OCI-LY7 (cell line): ENCODE measurements around the gene HDAC9. TPM values are rescaled to one million over a fixed set of nuclear protein-coding genes. Genes with fewer than 3 reads are reported as not detected.

Experiments used
- BruUV-seq: library from RNA; stranded (reverse); fragments of 400-500 nt; replicated peaks from 2 replicates; lab custom pipeline; 2021; lab: Mats Ljungman, UMichigan
- CTCF ChIA-PET: fragments of 300-600 bp; sonication (Branson Sonifier 250); formaldehyde crosslinking; loops from one replicate; lab custom pipeline; 2022; ENCODE audit warnings: antibody characterized with exemption; ENCODE audit not compliant: unreplicated experiment; lab: Charles Lee
- POLR2A ChIA-PET: fragments of 300-600 bp; sonication (Branson Sonifier 250); formaldehyde crosslinking; loops from one replicate; lab custom pipeline; 2022; ENCODE audit warnings: antibody characterized with exemption; lab: Charles Lee
- DNase-seq: peaks from one replicate; pipeline ENCODE4 v3.0.0-alpha.2; 2015; ENCODE audit warnings: low spot score
- H2AFZ ChIP-seq: fragments of 200-600 bp; sonication (generic), shearing (Covaris generic); 2 replicates; pipeline ENCODE4 v1.6.1; 2014; ENCODE audit warnings: mild to moderate bottlenecking, antibody characterized with exemption, low read length, moderate library complexity
- H3K27ac ChIP-seq: fragments of 200-600 bp; sonication (generic); 2 replicates; pipeline ENCODE4 v1.5.1; 2014; ENCODE audit warnings: mixed run types, low read depth, mild to moderate bottlenecking, moderate library complexity, low read length, inconsistent platforms; ENCODE audit not compliant: poor library complexity, severe bottlenecking
- H3K36me3 ChIP-seq: fragments of 200-600 bp; sonication (generic); 2 replicates; pipeline ENCODE4 v1.6.1; 2014; ENCODE audit warnings: mild to moderate bottlenecking, antibody characterized with exemption, low read length, moderate library complexity, mixed read lengths; ENCODE audit not compliant: insufficient read depth
- H3K4me1 ChIP-seq: fragments of 200-600 bp; sonication (generic); 2 replicates; pipeline ENCODE4 v1.5.1; 2014; ENCODE audit warnings: mild to moderate bottlenecking, low read length; ENCODE audit not compliant: insufficient read depth, poor library complexity, severe bottlenecking
- H3K4me2 ChIP-seq: fragments of 200-600 bp; sonication (generic); 2 replicates; pipeline ENCODE4 v1.6.1; 2014; ENCODE audit warnings: mild to moderate bottlenecking, low read length
- H3K4me3 ChIP-seq: fragments of 200-600 bp; sonication (generic); 2 replicates; pipeline ENCODE4 v1.5.1; 2014; ENCODE audit warnings: mild to moderate bottlenecking, low read depth, low read length; ENCODE audit not compliant: poor library complexity, severe bottlenecking
- H3K79me2 ChIP-seq: fragments of 200-600 bp; sonication (generic); 2 replicates; pipeline ENCODE4 v1.6.1; 2016; ENCODE audit warnings: low read depth, mild to moderate bottlenecking, low read length, moderate library complexity, mixed read lengths; ENCODE audit not compliant: insufficient read depth
- H3K9me2 ChIP-seq: fragments of 200-600 bp; sonication (generic); 2 replicates; pipeline ENCODE4 v1.6.1; 2016; ENCODE audit warnings: mild to moderate bottlenecking, low read length, mixed read lengths; ENCODE audit not compliant: insufficient read depth
- H3K9me3 ChIP-seq: fragments of 200-600 bp; sonication (generic); 2 replicates; pipeline ENCODE4 v1.6.1; 2014; ENCODE audit warnings: mild to moderate bottlenecking, mixed run types, low read length, mixed read lengths
- H4K20me1 ChIP-seq: fragments of 200-600 bp; sonication (generic); 2 replicates; pipeline ENCODE4 v1.6.1; 2014; ENCODE audit warnings: mild to moderate bottlenecking, antibody characterized with exemption, low read length, moderate library complexity, mixed read lengths; ENCODE audit not compliant: insufficient read depth
- EZH2phosphoT487 ChIP-seq: fragments of 200-600 bp; sonication (generic); IDR thresholded peaks from 2 replicates; pipeline ENCODE4 v1.6.1; 2018; ENCODE audit warnings: low read depth, borderline replicate concordance, mild to moderate bottlenecking, mixed run types, antibody characterized with exemption, low read length, moderate library complexity, mixed read lengths
- intact Hi-C: fragments of 100-400 bp; cut with micrococcal nuclease; formaldehyde crosslinking; loops from one replicate; pipeline ENCODE4 v1.10.0; 2022; ENCODE audit not compliant: unreplicated experiment
- total RNA-seq, 2 experiments: library from RNA; depleted of rRNA in 1 of 2; stranded (reverse); fragments of >200 nt in 1 of 2; shearing (Covaris generic) in 1 of 2; gene quantifications; 2 replicates each; pipeline ENCODE4 v1.2.3, GENCODE V29; 2014 to 2022
- TF ChIP-seq, protein P1 (sequence below): fragments of 200-600 bp; sonication (generic); conservative IDR thresholded peaks from 2 replicates; pipeline ENCODE4 v1.5.1; 2014; ENCODE audit warnings: mild to moderate bottlenecking, antibody characterized with exemption, low read length, moderate library complexity, mixed read lengths

The HDAC9 gene
- total RNA-seq, 2 experiments from 2014 or later, result 58.8 to 91.7 TPM

DNA sequence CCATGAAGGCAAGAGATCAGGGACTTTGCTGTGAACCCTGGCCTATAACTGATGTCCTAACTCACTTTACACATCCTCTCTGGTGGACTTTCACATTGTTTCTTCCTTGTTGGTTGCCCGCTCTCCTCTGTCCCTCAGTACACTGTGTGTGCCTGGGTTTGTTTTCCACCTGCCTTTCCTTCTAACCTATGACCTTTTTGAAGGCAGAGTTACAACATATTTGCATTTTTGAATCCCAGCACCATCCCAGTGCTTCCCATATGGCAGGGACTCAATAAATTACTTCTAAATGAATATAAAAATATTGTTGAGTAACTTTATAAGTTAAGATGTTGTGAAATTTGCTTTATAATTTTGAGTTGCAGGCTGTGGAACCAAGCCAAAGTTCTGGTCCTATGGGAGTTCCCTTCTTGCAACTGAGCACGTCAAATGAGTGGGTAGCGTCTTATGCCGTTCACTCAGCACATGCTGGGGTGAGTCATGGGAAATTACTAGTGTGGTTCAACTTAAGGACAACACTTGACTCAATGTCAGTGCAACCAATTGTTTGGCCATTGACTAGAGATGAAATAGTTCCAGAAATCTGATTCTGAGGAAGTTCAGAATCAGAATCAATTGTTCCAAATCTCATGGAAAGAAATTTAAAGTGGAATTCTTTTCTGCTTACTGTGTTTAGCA lies 370.9 kb downstream of the HDAC9 start:
- H3K9me3 ChIP-seq, result no peaks in the 10 kb centered on the region
- H3K79me2 ChIP-seq, result no peaks in the 10 kb centered on the region
- H3K9me2 ChIP-seq, result no peaks in the 10 kb centered on the region
- POLR2A ChIA-PET, result no interaction called here
- no peaks in the 10 kb centered on the region for H3K4me1 ChIP-seq
- no peak overlapping the region for H3K4me2 ChIP-seq
- H2AFZ ChIP-seq, result no peak overlapping the region
- H3K27ac ChIP-seq, result no peak overlapping the region
- CTCF ChIA-PET, result no interaction called here
- no peak overlapping the region for H3K4me3 ChIP-seq
- intact Hi-C loops, result no loop called here
- no peak for DNase-seq
- H4K20me1 ChIP-seq, result no peaks in the 10 kb centered on the region
- no peaks in the 10 kb centered on the region for H3K36me3 ChIP-seq
- BruUV-seq, result no TSS peak
- TF ChIP-seq, protein P1, sequence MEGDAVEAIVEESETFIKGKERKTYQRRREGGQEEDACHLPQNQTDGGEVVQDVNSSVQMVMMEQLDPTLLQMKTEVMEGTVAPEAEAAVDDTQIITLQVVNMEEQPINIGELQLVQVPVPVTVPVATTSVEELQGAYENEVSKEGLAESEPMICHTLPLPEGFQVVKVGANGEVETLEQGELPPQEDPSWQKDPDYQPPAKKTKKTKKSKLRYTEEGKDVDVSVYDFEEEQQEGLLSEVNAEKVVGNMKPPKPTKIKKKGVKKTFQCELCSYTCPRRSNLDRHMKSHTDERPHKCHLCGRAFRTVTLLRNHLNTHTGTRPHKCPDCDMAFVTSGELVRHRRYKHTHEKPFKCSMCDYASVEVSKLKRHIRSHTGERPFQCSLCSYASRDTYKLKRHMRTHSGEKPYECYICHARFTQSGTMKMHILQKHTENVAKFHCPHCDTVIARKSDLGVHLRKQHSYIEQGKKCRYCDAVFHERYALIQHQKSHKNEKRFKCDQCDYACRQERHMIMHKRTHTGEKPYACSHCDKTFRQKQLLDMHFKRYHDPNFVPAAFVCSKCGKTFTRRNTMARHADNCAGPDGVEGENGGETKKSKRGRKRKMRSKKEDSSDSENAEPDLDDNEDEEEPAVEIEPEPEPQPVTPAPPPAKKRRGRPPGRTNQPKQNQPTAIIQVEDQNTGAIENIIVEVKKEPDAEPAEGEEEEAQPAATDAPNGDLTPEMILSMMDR, result no peak
- no peak for TF ChIP-seq EZH2phosphoT487

DNA sequence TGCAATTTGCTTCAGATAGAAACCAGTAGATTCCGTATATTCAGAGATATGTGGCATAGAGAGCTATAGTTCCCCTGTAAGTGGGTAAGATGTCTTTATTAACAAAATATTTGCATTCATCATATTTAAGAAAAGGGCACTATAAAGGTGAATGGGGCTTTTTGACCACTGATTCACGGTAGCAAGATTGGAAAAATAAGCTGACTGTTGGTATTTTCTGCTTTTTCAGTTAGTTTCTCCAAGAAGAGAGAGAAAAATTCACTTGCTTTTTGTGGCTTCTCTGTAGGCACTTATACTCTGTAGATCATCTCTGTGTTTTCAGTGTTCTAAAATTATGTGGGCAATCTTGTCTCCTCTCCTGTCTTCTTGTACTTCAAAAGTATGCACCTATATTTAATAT lies 376.8 kb downstream of the HDAC9 start:
- intact Hi-C loops, result no loop called here
- Histone ChIP-seq H3K4me1 (no peaks in the 10 kb centered on the region), H3K9me3 (no peaks in the 10 kb centered on the region), H3K4me3 (no peak overlapping the region), H3K79me2 (no peaks in the 10 kb centered on the region), H2AFZ (no peak overlapping the region), H4K20me1 (no peaks in the 10 kb centered on the region), H3K9me2 (no peaks in the 10 kb centered on the region), H3K4me2 (no peak overlapping the region), H3K27ac (no peak overlapping the region), H3K36me3 (no peaks in the 10 kb centered on the region)
- no TSS peak for BruUV-seq
- ChIA-PET CTCF (no interaction called here), POLR2A (no interaction called here)
- DNase-seq, result no peak
- no peak for TF ChIP-seq EZH2phosphoT487
- TF ChIP-seq, protein P1, result no peak

DNA sequence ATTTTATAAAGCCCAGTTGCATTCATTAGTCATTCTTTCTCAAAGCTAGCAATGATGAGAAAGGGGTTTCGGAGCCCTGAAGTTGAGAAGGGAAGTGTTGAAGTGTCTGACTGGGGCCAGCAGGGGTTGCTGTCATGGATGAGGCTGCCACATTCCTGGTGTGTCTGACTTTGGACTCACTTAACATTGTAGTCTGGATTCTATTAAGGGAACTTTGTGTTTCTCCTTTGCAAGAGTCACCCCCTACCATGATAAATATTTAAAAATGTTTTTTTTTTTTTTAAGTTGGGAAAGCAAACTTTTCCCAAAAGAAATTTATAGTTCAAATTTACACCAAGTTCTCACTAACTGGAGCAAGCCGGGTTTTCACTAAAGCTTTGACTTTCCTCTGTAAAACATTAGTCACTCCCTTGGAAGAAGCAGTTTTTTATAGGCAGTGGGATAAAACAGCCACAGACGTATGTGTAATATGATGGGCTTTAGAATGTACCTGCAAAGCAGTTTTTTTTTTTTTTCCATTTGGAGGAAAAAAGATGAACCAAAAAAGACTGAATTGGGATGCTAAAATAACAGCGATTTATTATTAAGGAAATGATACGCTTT lies 378.3 kb downstream of the HDAC9 start:
- Histone ChIP-seq H3K36me3 (no peaks in the 10 kb centered on the region), H3K27ac (no peak overlapping the region), H3K4me2 (no peak overlapping the region), H2AFZ (no peak overlapping the region), H3K4me3 (no peak overlapping the region), H3K9me2 (no peaks in the 10 kb centered on the region), H4K20me1 (no peaks in the 10 kb centered on the region), H3K79me2 (no peaks in the 10 kb centered on the region), H3K9me3 (no peaks in the 10 kb centered on the region), H3K4me1 (no peaks in the 10 kb centered on the region)
- DNase-seq, result no peak
- TF ChIP-seq EZH2phosphoT487, result no peak
- TF ChIP-seq, protein P1, result no peak
- ChIA-PET CTCF (no interaction called here), POLR2A (no interaction called here)
- BruUV-seq, result no TSS peak
- intact Hi-C loops, result no loop called here
